Measurements from ENCODE around the gene METTL16.

DNA sequence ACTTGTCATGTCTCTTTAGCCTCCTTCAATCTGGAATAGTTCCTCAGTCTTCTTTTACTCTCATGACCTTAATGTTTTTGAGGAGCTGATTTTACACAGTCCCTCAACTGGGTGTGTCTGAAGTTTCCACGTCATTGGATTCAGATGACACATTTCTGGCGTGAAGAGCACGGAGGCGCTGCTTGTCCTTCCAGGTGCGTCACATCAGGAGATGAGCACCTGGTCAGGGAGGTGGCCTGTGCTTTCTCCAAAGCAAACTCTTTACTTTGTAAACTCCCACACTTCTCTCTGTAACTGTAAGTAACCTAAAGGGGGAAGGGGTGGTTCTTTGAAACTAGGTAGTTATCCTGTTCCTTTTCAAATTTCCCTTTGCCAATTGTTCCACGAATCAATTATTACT, 58.4 kb downstream of the METTL16 start:
- TF ChIP-seq FOS (IDR thresholded peaks at IDR 0.05; ENCODE audit: low read depth, low read length) (no peak), CTCF (conservative IDR thresholded peaks at IDR 0.05; ENCODE audit: low read depth, low read length) (no peak), POLR2A (IDR thresholded peaks at IDR 0.05; ENCODE audit: low read depth, low read length) (no peak), BHLHE40 (IDR thresholded peaks at IDR 0.05; ENCODE audit: low read depth, low read length) (no peak), RFX5 (IDR thresholded peaks at IDR 0.05; ENCODE audit: low read depth, low read length) (no peak), CHD1 (IDR thresholded peaks at IDR 0.05; ENCODE audit: low read depth, low read length) (no peak), RAD21 (IDR thresholded peaks at IDR 0.05; ENCODE audit: low read length) (no peak), CEBPB (IDR thresholded peaks at IDR 0.05; ENCODE audit: low read depth, low read length) (no peak), SMC3 (IDR thresholded peaks at IDR 0.05; ENCODE audit: low read depth, low read length) (no peak), NFE2L2 (IDR thresholded peaks at IDR 0.05; ENCODE audit: low read depth, low read length) (no peak), RCOR1 (IDR thresholded peaks at IDR 0.05; ENCODE audit: insufficient replicate concordance, low read length) (no peak), MXI1 (IDR thresholded peaks at IDR 0.05; ENCODE audit: borderline replicate concordance, low read depth, low read length) (no peak)
- TF ChIP-seq, protein P1, sequence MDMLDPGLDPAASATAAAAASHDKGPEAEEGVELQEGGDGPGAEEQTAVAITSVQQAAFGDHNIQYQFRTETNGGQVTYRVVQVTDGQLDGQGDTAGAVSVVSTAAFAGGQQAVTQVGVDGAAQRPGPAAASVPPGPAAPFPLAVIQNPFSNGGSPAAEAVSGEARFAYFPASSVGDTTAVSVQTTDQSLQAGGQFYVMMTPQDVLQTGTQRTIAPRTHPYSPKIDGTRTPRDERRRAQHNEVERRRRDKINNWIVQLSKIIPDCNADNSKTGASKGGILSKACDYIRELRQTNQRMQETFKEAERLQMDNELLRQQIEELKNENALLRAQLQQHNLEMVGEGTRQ (IDR thresholded peaks at IDR 0.05; ENCODE audit: low read depth, low read length): no peak
- TF ChIP-seq, protein P2, sequence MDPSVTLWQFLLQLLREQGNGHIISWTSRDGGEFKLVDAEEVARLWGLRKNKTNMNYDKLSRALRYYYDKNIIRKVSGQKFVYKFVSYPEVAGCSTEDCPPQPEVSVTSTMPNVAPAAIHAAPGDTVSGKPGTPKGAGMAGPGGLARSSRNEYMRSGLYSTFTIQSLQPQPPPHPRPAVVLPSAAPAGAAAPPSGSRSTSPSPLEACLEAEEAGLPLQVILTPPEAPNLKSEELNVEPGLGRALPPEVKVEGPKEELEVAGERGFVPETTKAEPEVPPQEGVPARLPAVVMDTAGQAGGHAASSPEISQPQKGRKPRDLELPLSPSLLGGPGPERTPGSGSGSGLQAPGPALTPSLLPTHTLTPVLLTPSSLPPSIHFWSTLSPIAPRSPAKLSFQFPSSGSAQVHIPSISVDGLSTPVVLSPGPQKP (IDR thresholded peaks at IDR 0.05; ENCODE audit: borderline replicate concordance, low read depth, low read length): no peak
